MCF 10A (cell line): ENCODE measurements around the gene AP1M1. TPM values are rescaled to one million over a fixed set of nuclear protein-coding genes. Genes with fewer than 3 reads are reported as not detected.
"Not testable (repeated sequence)": the region's sequence is repeated elsewhere in the genome, so short reads cannot be mapped to it uniquely, and the experiment has no call there.

Experiments used
- BruUV-seq: library from RNA; stranded (reverse); fragments of 400-500 nt; replicated peaks from 2 replicates; lab custom pipeline; 2021; lab: Mats Ljungman, UMichigan
- CTCF ChIA-PET: fragments of 300-600 bp; sonication (Branson Sonifier 250); formaldehyde crosslinking; extraction: SDS; loops from one replicate; lab custom pipeline; 2021; ENCODE audit warnings: antibody characterized with exemption, inconsistent platforms; lab: Yijun Ruan, JAX
- POLR2A ChIA-PET: fragments of 300-600, 350-650 bp; sonication (Branson Sonifier 250); formaldehyde crosslinking; extraction: SDS; loops from one replicate; lab custom pipeline; 2020; ENCODE audit warnings: antibody characterized with exemption, inconsistent platforms; lab: Yijun Ruan, JAX
- DNase-seq: peaks from one replicate; pipeline ENCODE4 v3.0.0-alpha.2; 2018; ENCODE audit not compliant: unreplicated experiment
- H3K27ac Mint-ChIP-seq: one replicate; pipeline ENCODE4 v1.8.0; 2022; ENCODE audit warnings: mild to moderate bottlenecking, low read depth, mixed read lengths; ENCODE audit not compliant: unreplicated experiment
- H3K27me3 Mint-ChIP-seq: one replicate; pipeline ENCODE4 v1.8.0; 2022; ENCODE audit warnings: mixed read lengths; ENCODE audit not compliant: insufficient read depth, unreplicated experiment
- H3K36me3 Mint-ChIP-seq: one replicate; pipeline ENCODE4 v1.8.0; 2022; ENCODE audit warnings: mild to moderate bottlenecking, moderate library complexity, mixed read lengths; ENCODE audit not compliant: insufficient read depth, unreplicated experiment
- H3K4me1 Mint-ChIP-seq: one replicate; pipeline ENCODE4 v1.8.0; 2022; ENCODE audit warnings: mixed read lengths; ENCODE audit not compliant: insufficient read depth, unreplicated experiment
- H3K4me3 Mint-ChIP-seq: one replicate; pipeline ENCODE4 v1.8.0; 2022; ENCODE audit warnings: mild to moderate bottlenecking, moderate library complexity, mixed read lengths; ENCODE audit not compliant: unreplicated experiment
- H3K9me3 Mint-ChIP-seq: one replicate; pipeline ENCODE4 v1.8.0; 2022; ENCODE audit warnings: mixed read lengths; ENCODE audit not compliant: unreplicated experiment
- CTCF ChIP-seq: fragments of 200-600 bp; IDR thresholded peaks from one replicate; pipeline ENCODE4 v1.8.0; 2022; ENCODE audit warnings: antibody characterized with exemption, mild to moderate bottlenecking; ENCODE audit not compliant: unreplicated experiment
- intact Hi-C: fragments of 100-400 bp; cut with micrococcal nuclease; formaldehyde crosslinking; loops from 2 replicates; pipeline ENCODE4 v1.14.1; 2022
- total RNA-seq: library from RNA; stranded (reverse); gene quantifications from 2 replicates; pipeline ENCODE4 v1.2.3, GENCODE V29; 2022

AP1M1 gene
- total RNA-seq, 1 experiment from 2014 or later, result 53.8 TPM

- no peak overlapping the region for H3K27ac Mint-ChIP-seq
- ChIA-PET POLR2A (interaction anchor here (0.6 kb wide), 1 partner anchor 20 kb away, joined by 3 read pairs; no protein-coding TSS in a partner anchor), CTCF (interaction anchor here (1.2 to 2.1 kb wide), 3 partner anchors 15 to 129 kb away, joined by 3 to 9 read pairs (median 6); partner anchors contain the start of gene FAM32A)
- H3K4me1 Mint-ChIP-seq, result peaks cover 8% of the 10 kb centered on the region
- intact Hi-C loops, result no loop called here
- no TSS peak for BruUV-seq
- H3K27me3 Mint-ChIP-seq, result no peaks in the 10 kb centered on the region
- DNase-seq, result no peak
- no peaks in the 10 kb centered on the region for H3K36me3 Mint-ChIP-seq
- H3K4me3 Mint-ChIP-seq, result no peak overlapping the region
- TF ChIP-seq CTCF, result no peak
- H3K9me3 Mint-ChIP-seq, result no peaks in the 10 kb centered on the region
Measured at GRCh38 chr19:16170134-16170533, 27.6 kb upstream of the AP1M1 start.

DNA sequence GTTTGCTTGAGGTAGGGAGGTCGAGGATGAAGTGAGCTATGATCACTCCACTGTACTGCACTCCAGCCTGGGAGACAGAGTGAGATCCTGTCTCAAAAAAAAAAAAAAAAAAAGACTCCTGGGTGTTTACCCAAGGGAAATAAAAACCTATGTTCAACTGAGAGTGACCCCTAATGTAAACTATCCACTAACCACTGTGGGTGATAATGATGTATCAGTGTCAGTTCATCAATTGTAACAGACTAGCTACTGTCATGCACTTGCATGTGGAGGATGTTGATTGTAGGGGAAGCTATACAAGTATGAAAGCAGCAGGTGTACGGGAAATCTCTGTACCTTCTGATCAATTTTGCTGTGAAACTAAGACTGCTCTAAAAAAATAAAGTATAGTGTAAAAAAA lies 21.8 kb upstream of the AP1M1 start:
- H3K27me3 Mint-ChIP-seq, result no peaks in the 10 kb centered on the region
- no peak for TF ChIP-seq CTCF
- no peaks in the 10 kb centered on the region for H3K36me3 Mint-ChIP-seq
- H3K9me3 Mint-ChIP-seq, result no peaks in the 10 kb centered on the region
- ChIA-PET POLR2A (no interaction called here), CTCF (interaction anchor here (1.0 kb wide), 1 partner anchor 134 kb away, joined by 3 read pairs; no protein-coding TSS in a partner anchor)
- H3K4me3 Mint-ChIP-seq, result no peak overlapping the region
- intact Hi-C loops, result no loop called here
- no TSS peak for BruUV-seq
- DNase-seq, result no peak
- peaks cover 16% of the 10 kb centered on the region for H3K4me1 Mint-ChIP-seq
- H3K27ac Mint-ChIP-seq, result no peak overlapping the region

GRCh38 chr19:16178866-16179265 lies 18.8 kb upstream of the AP1M1 start:
- H3K4me3 Mint-ChIP-seq, DNase-seq, H3K9me3 Mint-ChIP-seq, H3K36me3 Mint-ChIP-seq, H3K27me3 Mint-ChIP-seq, BruUV-seq, H3K4me1 Mint-ChIP-seq, H3K27ac Mint-ChIP-seq, POLR2A ChIA-PET: not testable (repeated sequence)
- CTCF ChIA-PET, result interaction anchor here (0.6 to 4.4 kb wide), 5 partner anchors 10 to 996 kb away, joined by 3 to 31 read pairs (median 3); no protein-coding TSS in a partner anchor
- intact Hi-C loops, result loop anchor here (1.0 kb wide), 1 partner anchor 138 kb away; no protein-coding TSS in a partner anchor

DNA sequence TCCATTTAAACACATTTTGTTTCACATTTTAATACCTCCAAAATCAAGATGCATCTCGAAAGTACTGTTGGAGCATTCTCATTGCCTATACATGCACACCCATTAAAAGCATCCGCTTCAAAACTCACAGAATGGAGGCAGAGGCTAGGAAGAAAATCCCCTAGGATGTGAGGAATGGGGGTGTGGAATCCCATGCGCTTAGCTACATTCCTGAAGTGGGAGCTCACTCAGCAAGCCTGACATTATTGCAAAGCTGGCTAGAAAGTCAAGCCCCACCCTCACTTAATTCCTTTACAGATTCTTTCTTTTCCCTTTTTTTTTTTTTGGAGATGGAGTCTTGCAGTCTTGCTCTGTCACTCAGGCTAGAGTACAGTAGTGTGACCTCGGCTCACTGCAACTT lies 17.1 kb upstream of the AP1M1 start:
- no TSS peak for BruUV-seq
- peaks cover 6% of the 10 kb centered on the region for H3K36me3 Mint-ChIP-seq
- DNase-seq, result no peak
- H3K4me3 Mint-ChIP-seq, result no peak overlapping the region
- intact Hi-C loops, result no loop called here
- no peaks in the 10 kb centered on the region for H3K9me3 Mint-ChIP-seq
- CTCF ChIA-PET, result interaction anchor here (0.7 to 4.4 kb wide), 5 partner anchors 40 to 1376 kb away, joined by 3 to 31 read pairs (median 4); no protein-coding TSS in a partner anchor
- POLR2A ChIA-PET, result interaction anchor here (1.2 kb wide), 1 partner anchor 138 kb away, joined by 3 read pairs; no protein-coding TSS in a partner anchor
- no peaks in the 10 kb centered on the region for H3K27me3 Mint-ChIP-seq
- H3K4me1 Mint-ChIP-seq, result peaks cover 13% of the 10 kb centered on the region
- no peak for TF ChIP-seq CTCF
- no peak overlapping the region for H3K27ac Mint-ChIP-seq
